ENCODE measurements around the gene ZNF358. TPM values are rescaled to one million over a fixed set of nuclear protein-coding genes. Genes with fewer than 3 reads are reported as not detected.
A peak's percentile ranks its signal among the peaks of the same experiment; 100 is the strongest.

Gene ZNF358
- total RNA-seq, 4 donors from 2014 or later: 95.4 to 168 (median 137) TPM

GRCh38 chr19:7515110-7515644 is 726 bp upstream of the ZNF358 start:
- peaks cover 21 to 38% (median 37%) of the 10 kb centered on the region in 4 donors for H3K4me1 ChIP-seq
- intact Hi-C loops (cut with DNase I): loop anchor here (5.0 kb wide), 1 partner anchor 118 kb away; no protein-coding TSS in a partner anchor
- peak overlapping the region; percentile 77 to 91 (median 81) for H3K4me3 ChIP-seq
- no peaks in the 10 kb centered on the region for H3K9me3 ChIP-seq
- TF ChIP-seq EP300 (IDR thresholded peaks at IDR 0.05) (peak; percentile 56), CTCF (IDR thresholded peaks at IDR 0.05) (no peak), POLR2AphosphoS5 (IDR thresholded peaks at IDR 0.05) (peak; percentile 78 to 84)
- 53% methylated on average over 13 of the region's 13 CpGs for whole genome bisulfite sequencing
- H3K36me3 ChIP-seq: peaks cover 8 to 14% (median 12%) of the 10 kb centered on the region in 4 donors
- peak overlapping the region; percentile 87 to 93 (median 90) for H3K27ac ChIP-seq (replicated peaks in 1 of 4)
- no peaks in the 10 kb centered on the region for H3K27me3 ChIP-seq
- DNase-seq (ENCODE audit: extremely low spot score): no peak

- Histone ChIP-seq H3K27me3 (no peaks in the 10 kb centered on the region), H3K27ac (replicated peaks in 1 of 4) (peak overlapping the region; percentile 88 to 93 (median 90)), H3K36me3 (peaks cover 11 to 22% (median 18%) of the 10 kb centered on the region in 4 donors), H3K4me1 (peaks cover 21 to 39% (median 38%) of the 10 kb centered on the region in 4 donors), H3K9me3 (no peaks in the 10 kb centered on the region), H3K4me3 (peak overlapping the region; percentile 77 to 91 (median 81))
- no peak for DNase-seq (ENCODE audit: extremely low spot score)
- WGBS: 0% methylated on average over 4 of the region's 28 CpGs
- intact Hi-C loops (cut with DNase I): loop anchor here (5.0 kb wide), 1 partner anchor 119 kb away; no protein-coding TSS in a partner anchor
- TF ChIP-seq CTCF (IDR thresholded peaks at IDR 0.05): no peak
- TF ChIP-seq POLR2AphosphoS5 (IDR thresholded peaks at IDR 0.05): no peak
- TF ChIP-seq POLR2A (IDR thresholded peaks at IDR 0.05; ENCODE audit: low read depth): no peak
- TF ChIP-seq EP300 (IDR thresholded peaks at IDR 0.05): no peak
Measured at GRCh38 chr19:7516333-7516732, 430 bp downstream of the ZNF358 start.

GRCh38 chr19:7516878-7517277 is 975 bp downstream of the ZNF358 start:
- Histone ChIP-seq H3K27ac (replicated peaks in 1 of 4) (peak overlapping the region; percentile 88 to 93 (median 90)), H3K36me3 (peaks cover 11 to 22% (median 18%) of the 10 kb centered on the region in 4 donors), H3K9me3 (no peaks in the 10 kb centered on the region), H3K4me3 (peak overlapping the region; percentile 77 to 91 (median 81)), H3K4me1 (peaks cover 24 to 44% (median 43%) of the 10 kb centered on the region in 4 donors), H3K27me3 (no peaks in the 10 kb centered on the region)
- no peak for DNase-seq (ENCODE audit: extremely low spot score)
- TF ChIP-seq CTCF (IDR thresholded peaks at IDR 0.05): no peak
- no peak for TF ChIP-seq EP300 (IDR thresholded peaks at IDR 0.05)
- no peak for TF ChIP-seq POLR2AphosphoS5 (IDR thresholded peaks at IDR 0.05)
- TF ChIP-seq POLR2A (IDR thresholded peaks at IDR 0.05; ENCODE audit: low read depth): no peak
- intact Hi-C loops (cut with DNase I): loop anchor here (5.0 kb wide), 1 partner anchor 120 kb away; no protein-coding TSS in a partner anchor
- WGBS: 47% methylated on average over 4 of the region's 4 CpGs

GRCh38 chr19:7519361-7520130 is 3.6 kb downstream of the ZNF358 start:
- WGBS: 96% methylated on average over 46 of the region's 74 CpGs
- Histone ChIP-seq H3K36me3 (peaks cover 11 to 27% (median 21%) of the 10 kb centered on the region in 4 donors), H3K4me3 (no peak overlapping the region), H3K27me3 (no peaks in the 10 kb centered on the region), H3K9me3 (no peaks in the 10 kb centered on the region), H3K27ac (replicated peaks in 1 of 4) (no peak overlapping the region), H3K4me1 (peaks cover 35 to 63% (median 60%) of the 10 kb centered on the region in 4 donors)
- intact Hi-C loops (cut with DNase I): loop anchor here (5.0 kb wide), 2 partner anchors 32 to 122 kb away; partner anchors contain the start of gene PEX11G
- DNase-seq (ENCODE audit: extremely low spot score): no peak
- TF ChIP-seq POLR2A (IDR thresholded peaks at IDR 0.05; ENCODE audit: low read depth) (no peak), CTCF (IDR thresholded peaks at IDR 0.05) (no peak), POLR2AphosphoS5 (IDR thresholded peaks at IDR 0.05) (no peak)

Measured in esophagus muscularis mucosa (tissue), 4 donors.